IMR-90 (cell line): ENCODE measurements around the gene CUL4A. TPM values are rescaled to one million over a fixed set of nuclear protein-coding genes. Genes with fewer than 3 reads are reported as not detected.

Source experiments
- ATAC-seq: fragments of 200-7000 bp; cut with Tn5 transposase; 2 replicates; pipeline ENCODE4 v1.9.1; 2020; ENCODE audit warnings: low read depth, mild to moderate bottlenecking, moderate library complexity
- BruUV-seq: library from RNA; stranded (reverse); fragments of 400-500 nt; replicated peaks from 2 replicates; lab custom pipeline; 2021; lab: Mats Ljungman, UMichigan
- CTCF ChIA-PET: fragments of 300-600 bp; formaldehyde crosslinking; extraction: SDS; loops from one replicate; lab custom pipeline; 2021; ENCODE audit warnings: antibody characterized with exemption; lab: Yijun Ruan, JAX
- POLR2A ChIA-PET: fragments of 300-600 bp; sonication (Branson Sonifier 250); formaldehyde crosslinking; loops from one replicate; lab custom pipeline; 2022; ENCODE audit warnings: antibody characterized with exemption; ENCODE audit not compliant: unreplicated experiment; lab: Charles Lee
- DNase-seq: peaks from one replicate; pipeline ENCODE4 v3.0.0; 2013
- H2AFZ ChIP-seq: replicated peaks from 2 replicates; pipeline ENCODE3; 2013; ENCODE audit warnings: low read length, mild to moderate bottlenecking; ENCODE audit not compliant: poor library complexity
- H2AK5ac ChIP-seq: 2 replicates; pipeline ENCODE4 v1.6.1; 2013; ENCODE audit warnings: low read depth, low read length, inconsistent platforms
- H2AK9ac ChIP-seq: replicated peaks from 2 replicates; pipeline ENCODE3; 2013; ENCODE audit warnings: mild to moderate bottlenecking, low read depth, low read length, moderate library complexity; ENCODE audit not compliant: poor library complexity
- H2BK120ac ChIP-seq: 2 replicates; pipeline ENCODE4 v1.6.1; 2013; ENCODE audit warnings: low read depth, low read length, inconsistent platforms
- H2BK15ac ChIP-seq: 3 replicates; pipeline ENCODE4 v1.6.1; 2013; ENCODE audit warnings: low read depth, low read length, inconsistent platforms
- H2BK20ac ChIP-seq: 2 replicates; pipeline ENCODE4 v1.6.1; 2013; ENCODE audit warnings: low read depth, mild to moderate bottlenecking, inconsistent platforms, low read length, moderate library complexity
- H2BK5ac ChIP-seq: 2 replicates; pipeline ENCODE4 v1.6.1; 2013; ENCODE audit warnings: mild to moderate bottlenecking, low read depth, low read length, inconsistent platforms; ENCODE audit not compliant: poor library complexity, severe bottlenecking
- H3K14ac ChIP-seq: replicated peaks from 2 replicates; pipeline ENCODE4 v1.6.1; 2013; ENCODE audit warnings: low read depth, low read length, inconsistent platforms
- H3K18ac ChIP-seq: 2 replicates; pipeline ENCODE4 v1.6.1; 2013; ENCODE audit warnings: low read depth, low read length, control low read depth
- H3K23ac ChIP-seq: 2 replicates; pipeline ENCODE4 v1.6.1; 2013; ENCODE audit warnings: low read depth, low read length, inconsistent platforms
- H3K27ac ChIP-seq: 2 replicates; pipeline ENCODE4 v1.5.1; 2013; ENCODE audit warnings: mild to moderate bottlenecking, control low read depth, low read length; ENCODE audit not compliant: insufficient read depth
- H3K27me3 ChIP-seq: 2 replicates; pipeline ENCODE4 v1.6.1; 2013; ENCODE audit warnings: low read length; ENCODE audit not compliant: control insufficient read depth, insufficient read depth
- H3K36me3 ChIP-seq: 2 replicates; pipeline ENCODE4 v1.6.1; 2013; ENCODE audit warnings: low read length, mixed read lengths; ENCODE audit not compliant: control insufficient read depth, insufficient read depth
- H3K4ac ChIP-seq: 2 replicates; pipeline ENCODE4 v1.6.1; 2013; ENCODE audit warnings: low read depth, low read length, inconsistent platforms
- H3K4me1 ChIP-seq: 2 replicates; pipeline ENCODE4 v1.6.1; 2013; ENCODE audit warnings: low read length, mixed read lengths; ENCODE audit not compliant: control insufficient read depth, insufficient read depth
- H3K4me2 ChIP-seq: 2 replicates; pipeline ENCODE4 v1.6.1; 2013; ENCODE audit warnings: low read depth, mild to moderate bottlenecking, control low read depth, low read length, moderate library complexity
- H3K4me3 ChIP-seq: 2 replicates; pipeline ENCODE4 v1.5.1; 2013; ENCODE audit warnings: low read depth, mild to moderate bottlenecking, control low read depth, low read length, moderate library complexity; ENCODE audit not compliant: insufficient read depth
- H3K56ac ChIP-seq: 2 replicates; pipeline ENCODE4 v1.6.1; 2013; ENCODE audit warnings: low read length, inconsistent platforms; ENCODE audit not compliant: insufficient read depth; ENCODE audit errors: extremely low read depth
- H3K79me1 ChIP-seq, 2 experiments: 2 replicates each; pipeline ENCODE4 v1.6.1; 2013; ENCODE audit warnings: low read length in 2 of 2, inconsistent platforms in 1 of 2, low read depth in 1 of 2
- H3K9ac ChIP-seq: 2 replicates; pipeline ENCODE4 v1.6.1; 2013; ENCODE audit warnings: low read depth, low read length, control low read depth
- H3K9me1 ChIP-seq: 2 replicates; pipeline ENCODE4 v1.6.1; 2013; ENCODE audit warnings: low read length, inconsistent platforms; ENCODE audit not compliant: insufficient read depth
- H3K9me3 ChIP-seq: 2 replicates; pipeline ENCODE4 v1.6.1; 2013; ENCODE audit warnings: low read length; ENCODE audit not compliant: control insufficient read depth, insufficient read depth
- H4K20me1 ChIP-seq: 2 replicates; pipeline ENCODE4 v1.6.1; 2013; ENCODE audit warnings: low read length, inconsistent platforms; ENCODE audit not compliant: insufficient read depth
- H4K5ac ChIP-seq: 2 replicates; pipeline ENCODE4 v1.6.1; 2013; ENCODE audit warnings: mild to moderate bottlenecking, low read depth, low read length, control low read depth
- H4K8ac ChIP-seq, 2 experiments: 2 replicates each; pipeline ENCODE4 v1.6.1; 2013; ENCODE audit warnings: low read depth in 2 of 2, low read length in 2 of 2, control low read depth in 1 of 2, inconsistent platforms in 1 of 2
- H4K91ac ChIP-seq: 2 replicates; pipeline ENCODE4 v1.6.1; 2013; ENCODE audit warnings: low read depth, low read length, inconsistent platforms; ENCODE audit not compliant: insufficient read depth
- BHLHE40 ChIP-seq: fragments of 150-350 bp; IDR thresholded peaks from 2 replicates; pipeline ENCODE4 v1.6.1; 2016; ENCODE audit warnings: mild to moderate bottlenecking, low read depth, low read length
- CEBPB ChIP-seq: IDR thresholded peaks from 2 replicates; pipeline ENCODE4 v1.6.1; 2012; ENCODE audit warnings: low read depth, low read length, improper control_type of control experiment
- CHD1 ChIP-seq: IDR thresholded peaks from 2 replicates; pipeline ENCODE4 v1.6.1; 2012; ENCODE audit warnings: low read depth, low read length, improper control_type of control experiment
- CTCF ChIP-seq: conservative IDR thresholded peaks from 2 replicates; pipeline ENCODE4 v1.5.1; 2012; ENCODE audit warnings: mild to moderate bottlenecking, low read depth, low read length, improper control_type of control experiment
- ELK1 ChIP-seq: fragments of 150-350 bp; IDR thresholded peaks from 2 replicates; pipeline ENCODE4 v1.6.1; 2016; ENCODE audit warnings: low read depth, mild to moderate bottlenecking, low read length, moderate library complexity, borderline replicate concordance
- FOS ChIP-seq: fragments of 150-350 bp; IDR thresholded peaks from 2 replicates; pipeline ENCODE4 v1.6.1; 2016; ENCODE audit warnings: low read depth, low read length
- MAFK ChIP-seq: IDR thresholded peaks from 2 replicates; pipeline ENCODE4 v1.6.1; 2012; ENCODE audit warnings: low read depth, low read length, improper control_type of control experiment
- MAZ ChIP-seq: IDR thresholded peaks from 2 replicates; pipeline ENCODE4 v1.6.1; 2012; ENCODE audit warnings: low read depth, mild to moderate bottlenecking, low read length, improper control_type of control experiment, moderate library complexity, borderline replicate concordance
- MXI1 ChIP-seq: IDR thresholded peaks from 2 replicates; pipeline ENCODE4 v1.6.1; 2012; ENCODE audit warnings: low read depth, mild to moderate bottlenecking, low read length, moderate library complexity, borderline replicate concordance
- NFE2L2 ChIP-seq: fragments of 150-350 bp; IDR thresholded peaks from 2 replicates; pipeline ENCODE4 v1.6.1; 2016; ENCODE audit warnings: low read depth, mild to moderate bottlenecking, low read length
- POLR2A ChIP-seq: IDR thresholded peaks from 2 replicates; pipeline ENCODE4 v1.6.1; 2012; ENCODE audit warnings: mild to moderate bottlenecking, low read depth, low read length
- RAD21 ChIP-seq: IDR thresholded peaks from 2 replicates; pipeline ENCODE4 v1.6.1; 2012; ENCODE audit warnings: low read length, improper control_type of control experiment
- RCOR1 ChIP-seq: IDR thresholded peaks from 2 replicates; pipeline ENCODE4 v1.6.1; 2012; ENCODE audit warnings: mild to moderate bottlenecking, low read length, improper control_type of control experiment; ENCODE audit not compliant: insufficient replicate concordance
- RFX5 ChIP-seq: IDR thresholded peaks from 2 replicates; pipeline ENCODE4 v1.8.0; 2012; ENCODE audit warnings: low read depth, mild to moderate bottlenecking, low read length, moderate library complexity
- SMC3 ChIP-seq: fragments of 150-350 bp; IDR thresholded peaks from 2 replicates; pipeline ENCODE4 v1.6.1; 2016; ENCODE audit warnings: low read depth, mild to moderate bottlenecking, antibody characterized with exemption, low read length, moderate library complexity
- USF2 ChIP-seq: fragments of 150-350 bp; IDR thresholded peaks from 2 replicates; pipeline ENCODE4 v1.6.1; 2017; ENCODE audit warnings: mild to moderate bottlenecking, antibody characterized with exemption, low read length, low read depth
- WGBS, 2 experiments: methylation state at CpG; one replicate each; pipeline versions ENCODE4 v1.1.5 to v1.1.7; 2013; ENCODE audit warnings: missing lambda C conversion rate in 2 of 2; ENCODE audit not compliant: insufficient read length in 1 of 2; ENCODE audit errors: extremely low coverage in 2 of 2; 5-methylcytosine and 5-hydroxymethylcytosine counted together
- dilution Hi-C: fragments of 300-500 bp; cut with HindIII; formaldehyde crosslinking; loops from one replicate; pipeline ENCODE4 v1.14.3; 2018; ENCODE audit warnings: low sequenced_read_pairs; ENCODE audit not compliant: unreplicated experiment
- in situ Hi-C: fragments of 300-500 bp; cut with MboI; formaldehyde crosslinking; loops from 3 replicates; pipeline ENCODE4 v1.14.3; 2019; ENCODE audit warnings: low sequenced_read_pairs, inconsistent platforms, mixed read lengths
- intact Hi-C: fragments of 100-400 bp; cut with micrococcal nuclease; formaldehyde crosslinking; loops from 2 replicates; pipeline ENCODE4 v1.10.0; 2022
- polyA plus RNA-seq, 3 experiments: library from polyadenylated mRNA; depleted of rRNA; stranded (reverse); fragments of >200 nt; gene quantifications; 2 replicates each; pipeline ENCODE4 v1.2.3, GENCODE V29; 2012; ENCODE audit warnings: low replicate concordance in 1 of 3
- total RNA-seq: library from RNA; depleted of rRNA; stranded (reverse); fragments of >200 nt; gene quantifications from 2 replicates; pipeline ENCODE4 v1.2.3, GENCODE V29; 2012

CUL4A gene
- total and polyA plus RNA-seq, 2 of the 4 experiments (the other 2 are of a cell fraction), result 86.0 to 146 TPM

GRCh38 chr13:113196970-113197737 lies 12.3 kb upstream of the CUL4A start:
- Histone ChIP-seq H3K79me1 (peaks cover 35 to 63% of the 10 kb centered on the region in 2 experiments), H3K4me3 (no peak overlapping the region), H2BK15ac (no peak overlapping the region), H3K27me3 (no peaks in the 10 kb centered on the region), H3K9ac (no peak overlapping the region), H3K4me2 (no peak overlapping the region), H3K27ac (no peak overlapping the region), H3K14ac (no peak overlapping the region), H4K20me1 (peaks cover 6% of the 10 kb centered on the region; the same call in 1 of the 2 replicates), H2AK5ac (no peak overlapping the region), H3K4me1 (peaks cover 25% of the 10 kb centered on the region), H4K8ac (no peak overlapping the region), H4K5ac (no peak overlapping the region), H3K56ac (no peak overlapping the region), H3K18ac (no peak overlapping the region), H3K9me3 (no peaks in the 10 kb centered on the region), H2BK120ac (no peak overlapping the region), H3K9me1 (peaks cover 21% of the 10 kb centered on the region), H2BK5ac (no peak overlapping the region), H3K23ac (no peak overlapping the region), H2BK20ac (no peak overlapping the region), H2AK9ac (no peak overlapping the region), H3K36me3 (peaks cover 36% of the 10 kb centered on the region), H2AFZ (no peak overlapping the region), H4K91ac (no peak overlapping the region), H3K4ac (no peak overlapping the region)
- DNase-seq (no peak), ATAC-seq (no peak)
- BruUV-seq, result no TSS peak
- no peak for TF ChIP-seq BHLHE40
- TF ChIP-seq CEBPB, result no peak
- TF ChIP-seq MAZ, result no peak
- no peak for TF ChIP-seq RFX5
- no peak for TF ChIP-seq SMC3
- TF ChIP-seq MAFK, result no peak
- no peak for TF ChIP-seq CHD1
- TF ChIP-seq RCOR1, result no peak
- TF ChIP-seq FOS, result no peak
- TF ChIP-seq NFE2L2, result no peak
- TF ChIP-seq USF2, result no peak
- TF ChIP-seq POLR2A, result no peak
- TF ChIP-seq ELK1, result no peak
- TF ChIP-seq RAD21, result no peak
- no peak for TF ChIP-seq CTCF
- no peak for TF ChIP-seq MXI1
- intact Hi-C loops, result no loop called here
- dilution Hi-C loops, result no loop called here
- in situ Hi-C loops, result no loop called here
- POLR2A ChIA-PET, result no interaction called here
- 93% methylated on average over 5 of the region's 9 CpGs; no CpG with 5 or more reads in 1 of the 2 experiments for WGBS, 2 experiments
- CTCF ChIA-PET, result no interaction called here
